HG02938 (cell line): Measurements from ENCODE around the gene AKR1A1.
"Not testable (repeated sequence)": the region's sequence is repeated elsewhere in the genome, so short reads cannot be mapped to it uniquely, and the experiment has no call there.

ENCODE experiments used
- ATAC-seq: cut with Tn5 transposase; IDR thresholded peaks from one replicate; pipeline ENCODE4 v1.9.1; 2021; ENCODE audit warnings: mild to moderate bottlenecking, moderate library complexity; ENCODE audit not compliant: unreplicated experiment

The AKR1A1 gene

DNA sequence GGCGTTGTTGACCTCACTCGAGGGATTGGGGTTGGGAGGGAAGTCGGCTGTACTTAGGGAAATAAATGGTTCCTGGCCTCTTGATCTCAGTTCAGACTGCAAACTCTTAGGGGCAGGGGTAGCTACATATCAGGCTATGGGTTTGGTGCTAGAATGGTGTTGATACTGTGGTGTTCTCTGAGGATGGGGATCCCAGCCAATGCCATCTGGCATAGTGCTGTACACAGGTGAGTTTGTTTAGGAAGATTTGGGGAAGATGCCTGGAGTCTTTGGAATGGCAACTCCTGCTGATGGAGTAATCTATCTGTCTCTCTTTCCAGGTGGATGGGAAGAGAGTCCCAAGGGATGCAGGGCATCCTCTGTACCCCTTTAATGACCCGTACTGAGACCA, 18.9 kb downstream of the AKR1A1 start:
- ATAC-seq = no peak

- ATAC-seq = no peak
These were observed 19.4 kb downstream of the AKR1A1 start for GRCh38 chr1:45569962-45570581.

DNA sequence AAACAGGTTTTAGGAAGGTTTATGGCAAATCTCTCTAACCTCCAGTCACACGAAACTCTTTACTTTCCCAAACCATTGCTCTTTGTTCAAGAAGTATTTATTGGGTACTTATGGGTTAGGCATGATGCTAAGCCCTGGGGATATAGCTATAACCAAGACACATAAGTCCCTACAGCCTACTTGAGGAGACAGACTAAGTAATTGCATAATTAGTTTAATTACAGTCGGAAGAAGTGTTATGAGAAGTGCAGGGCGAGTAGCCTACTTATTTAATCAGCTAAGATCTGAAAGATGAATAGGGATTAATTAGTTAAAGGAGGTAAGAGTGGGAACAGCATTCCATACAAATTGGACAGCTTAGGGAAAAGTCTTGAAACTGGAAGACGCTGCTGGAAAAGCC, 20.0 kb downstream of the AKR1A1 start:
- ATAC-seq = no peak

DNA sequence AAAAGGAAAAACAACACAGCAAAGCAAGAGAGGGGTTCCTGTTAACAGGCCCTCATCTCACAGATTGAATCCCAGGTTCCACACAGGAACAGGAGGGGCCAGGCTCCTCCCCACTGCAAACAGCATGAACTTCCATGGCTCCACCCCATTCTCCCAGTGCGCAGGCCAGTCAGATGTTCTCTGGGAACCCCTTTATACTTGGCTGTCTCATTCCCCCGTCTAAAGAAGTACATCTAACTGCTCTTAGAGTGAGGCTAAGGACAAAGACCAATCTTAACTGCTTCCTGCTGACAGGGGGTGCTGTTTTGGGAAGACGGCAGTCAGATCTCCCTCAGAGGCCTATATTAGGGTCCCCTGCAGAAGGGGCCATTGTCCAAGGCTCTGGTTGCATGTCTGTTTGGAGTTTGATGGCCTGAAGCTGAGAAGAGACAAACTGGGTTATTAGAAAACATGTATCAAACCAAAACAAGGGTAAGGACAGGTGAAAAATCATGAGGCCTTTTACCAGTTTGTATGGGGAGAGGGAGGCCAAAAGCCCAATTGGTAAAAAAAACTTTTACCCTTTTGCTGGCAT, 22.7 kb downstream of the AKR1A1 start:
- ATAC-seq = no peak

DNA sequence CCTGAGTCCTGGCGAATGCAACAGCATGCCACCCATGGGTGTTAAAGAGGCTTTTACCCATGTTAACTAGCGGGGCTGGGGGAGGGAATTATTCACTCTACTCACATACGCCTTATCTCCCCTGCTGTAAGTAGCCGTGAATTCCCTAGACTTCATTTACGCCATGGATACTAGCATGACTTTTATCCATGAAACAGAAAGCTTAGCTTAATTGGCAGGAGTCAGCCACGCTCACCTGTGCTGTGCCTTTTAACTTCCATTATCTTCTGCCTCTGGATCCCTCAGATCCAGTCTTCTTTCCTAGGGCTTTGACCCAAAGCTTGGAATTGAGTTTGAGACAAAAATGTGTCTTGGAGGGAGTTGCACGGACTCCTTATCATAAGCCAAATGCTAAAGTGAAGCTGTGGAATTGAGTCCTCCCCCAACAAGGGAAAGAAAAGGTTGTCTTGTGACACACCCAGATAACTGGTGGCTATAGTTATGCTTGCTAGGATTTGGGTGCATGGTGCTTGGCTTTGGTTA, 23.5 kb downstream of the AKR1A1 start:
- no peak for ATAC-seq

GRCh38 chr1:45583264-45583665, 32.6 kb downstream of the AKR1A1 start:
- peak; percentile 68 for ATAC-seq

GRCh38 chr1:45583666-45584350, 33.2 kb downstream of the AKR1A1 start, which contains the start of gene NASP:
Gene NASP (plus strand): TSS chr1:45584041. CDS start chr1:45584147, 106 bp downstream.
- peak; percentile 42 for ATAC-seq

DNA sequence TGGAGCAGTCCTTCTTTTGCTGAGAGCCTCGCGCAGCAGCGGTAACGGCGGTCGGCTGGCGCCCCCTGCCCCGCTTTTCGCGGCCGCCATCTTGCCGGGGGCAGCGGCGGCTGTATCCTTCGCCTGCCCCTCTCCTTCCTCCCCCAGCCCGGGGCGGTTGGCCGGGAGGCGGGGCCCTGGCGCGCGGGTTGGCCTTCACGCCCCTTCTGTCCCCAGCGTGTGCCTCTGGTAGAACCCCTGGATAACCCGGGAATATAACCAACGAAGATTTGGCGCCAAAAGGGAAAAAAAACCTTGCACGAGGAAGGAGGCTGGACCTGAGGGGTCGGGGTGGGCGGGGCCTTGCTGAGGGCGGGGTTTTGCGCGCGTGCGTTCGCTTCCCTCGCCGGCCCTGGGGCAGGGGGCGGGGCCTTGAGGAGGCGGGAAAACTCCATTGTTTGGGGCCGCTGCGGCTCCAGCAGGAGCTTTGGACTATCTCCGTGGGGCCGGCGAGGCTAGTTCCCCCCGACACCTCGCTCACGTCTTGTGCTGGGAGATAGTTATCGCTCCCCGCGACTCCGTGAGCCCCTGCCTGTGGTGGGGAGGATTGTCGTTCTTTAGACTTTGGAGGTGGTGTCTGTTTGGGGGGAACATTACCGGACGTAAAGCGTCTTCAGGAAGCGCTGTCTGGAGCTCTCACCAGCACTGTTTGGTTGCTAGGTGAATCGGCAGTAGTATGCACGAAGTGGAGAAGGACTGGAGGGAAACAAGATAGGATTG, 33.9 kb downstream of the AKR1A1 start:
- no peak for ATAC-seq

DNA sequence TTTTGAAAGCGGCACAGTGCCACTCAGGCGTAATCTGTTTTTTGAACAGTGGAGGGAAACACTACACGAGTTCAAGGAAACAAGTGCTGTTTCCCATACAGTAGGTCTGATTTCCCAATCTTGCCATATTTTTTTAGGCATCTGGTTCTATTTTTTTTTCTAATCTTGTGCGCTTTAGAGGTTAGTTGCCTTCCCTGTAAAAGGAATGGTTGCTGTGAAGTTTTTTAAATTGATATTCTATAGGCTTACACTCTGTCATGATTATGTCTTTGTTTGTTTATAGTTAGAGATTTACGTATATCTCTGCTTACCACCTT, 34.4 kb downstream of the AKR1A1 start:
- no peak for ATAC-seq

GRCh38 chr1:45585496-45586075, 35.0 kb downstream of the AKR1A1 start:
- ATAC-seq = no peak

- ATAC-seq = no peak
These were observed 36.1 kb downstream of the AKR1A1 start for GRCh38 chr1:45586769-45587168.

GRCh38 chr1:45589861-45590260, 39.2 kb downstream of the AKR1A1 start:
- no peak for ATAC-seq

- ATAC-seq = no peak
These were observed 43.8 kb downstream of the AKR1A1 start for GRCh38 chr1:45594412-45594811.

DNA sequence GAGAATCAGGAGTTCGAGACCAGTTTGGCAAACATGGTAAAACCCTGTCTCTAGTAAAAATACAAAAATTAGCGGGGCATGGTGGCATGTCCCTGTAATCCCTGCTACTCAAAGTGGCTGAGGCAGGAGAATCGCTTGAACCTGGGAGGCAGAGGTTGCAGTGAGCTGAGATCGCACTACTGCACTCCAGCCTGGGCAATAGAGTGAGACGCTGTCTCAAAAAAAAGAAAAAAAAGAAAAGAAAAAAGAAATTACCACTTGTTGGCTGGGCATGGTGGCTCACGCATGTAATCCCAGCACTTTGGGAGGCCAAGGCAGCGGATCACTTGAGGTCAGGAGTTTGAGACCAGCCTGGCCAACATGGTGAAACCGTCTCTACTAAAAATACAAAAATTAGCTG, 46.1 kb downstream of the AKR1A1 start:
- ATAC-seq = not testable (repeated sequence)

DNA sequence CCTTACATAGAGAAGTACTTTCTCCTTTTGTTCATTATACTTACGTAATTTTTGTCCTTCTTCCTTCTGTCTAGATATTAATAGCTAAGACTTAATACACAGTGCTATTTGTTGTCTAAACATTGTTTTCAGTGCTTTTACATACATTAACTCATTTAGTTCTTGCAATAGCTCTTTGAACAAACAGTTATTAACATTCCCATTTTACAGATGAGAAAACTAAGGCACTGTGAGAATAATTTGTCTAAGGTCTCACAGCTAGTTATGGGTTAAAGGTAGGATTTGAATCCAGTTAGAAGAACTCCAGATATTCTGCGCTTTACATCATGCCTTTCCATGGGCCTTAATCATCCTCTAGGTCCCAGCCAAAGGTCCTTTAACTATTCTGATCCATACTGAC, 53.6 kb downstream of the AKR1A1 start:
- no peak for ATAC-seq

GRCh38 chr1:45607404-45608074, 56.9 kb downstream of the AKR1A1 start:
- ATAC-seq = no peak

DNA sequence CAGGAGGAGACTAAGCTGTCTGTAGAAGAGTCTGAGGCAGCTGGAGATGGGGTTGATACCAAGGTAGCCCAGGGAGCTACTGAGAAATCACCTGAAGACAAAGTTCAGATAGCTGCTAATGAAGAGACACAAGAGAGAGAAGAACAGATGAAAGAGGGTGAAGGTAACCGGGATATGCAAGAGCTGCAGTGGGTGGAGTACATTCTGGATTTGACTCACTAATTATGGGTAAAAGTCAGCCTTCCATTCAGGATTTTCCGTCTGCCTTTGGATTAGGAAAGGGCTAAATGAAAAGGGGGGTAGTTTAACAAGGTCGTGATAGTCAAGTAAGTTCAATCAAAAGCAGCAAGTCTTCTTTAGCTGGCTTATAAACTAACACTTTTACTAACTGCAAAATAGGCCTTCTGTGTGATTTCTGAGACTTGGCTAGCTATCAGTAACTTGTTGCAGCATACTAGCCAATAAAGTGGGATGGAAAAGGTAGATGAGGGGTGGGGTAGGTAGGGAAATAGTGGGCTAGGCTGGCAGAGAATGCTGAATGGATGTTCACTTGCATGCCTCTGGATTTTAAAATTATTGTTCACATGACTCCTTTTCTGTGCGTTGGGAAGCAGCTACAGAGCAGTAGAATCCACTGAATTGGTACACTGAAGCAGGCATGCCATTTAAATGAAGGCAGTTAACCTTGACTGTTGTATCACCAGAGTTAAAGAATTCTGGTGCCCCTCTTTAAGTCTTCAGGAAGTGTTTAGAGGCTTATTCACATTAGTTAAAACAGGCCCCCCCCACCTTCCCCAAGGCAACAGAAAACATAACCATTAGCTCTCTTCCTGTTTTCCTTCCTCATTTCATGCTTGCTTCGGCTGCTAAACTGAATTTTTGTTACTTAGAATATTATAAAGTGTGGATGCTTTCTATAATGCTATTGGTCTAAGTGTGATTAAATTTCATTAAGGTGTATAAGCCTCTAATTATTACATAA, 57.8 kb downstream of the AKR1A1 start:
- ATAC-seq = no peak

- no peak for ATAC-seq
These were observed 60.1 kb downstream of the AKR1A1 start for GRCh38 chr1:45610589-45611226.
